HG03039 (cell line): ENCODE data around the gene TALDO1.

Source experiments
- ATAC-seq: cut with Tn5 transposase; IDR thresholded peaks from one replicate; pipeline ENCODE4 v1.9.1; 2021; ENCODE audit warnings: mild to moderate bottlenecking, moderate library complexity; ENCODE audit not compliant: unreplicated experiment

The TALDO1 gene

DNA sequence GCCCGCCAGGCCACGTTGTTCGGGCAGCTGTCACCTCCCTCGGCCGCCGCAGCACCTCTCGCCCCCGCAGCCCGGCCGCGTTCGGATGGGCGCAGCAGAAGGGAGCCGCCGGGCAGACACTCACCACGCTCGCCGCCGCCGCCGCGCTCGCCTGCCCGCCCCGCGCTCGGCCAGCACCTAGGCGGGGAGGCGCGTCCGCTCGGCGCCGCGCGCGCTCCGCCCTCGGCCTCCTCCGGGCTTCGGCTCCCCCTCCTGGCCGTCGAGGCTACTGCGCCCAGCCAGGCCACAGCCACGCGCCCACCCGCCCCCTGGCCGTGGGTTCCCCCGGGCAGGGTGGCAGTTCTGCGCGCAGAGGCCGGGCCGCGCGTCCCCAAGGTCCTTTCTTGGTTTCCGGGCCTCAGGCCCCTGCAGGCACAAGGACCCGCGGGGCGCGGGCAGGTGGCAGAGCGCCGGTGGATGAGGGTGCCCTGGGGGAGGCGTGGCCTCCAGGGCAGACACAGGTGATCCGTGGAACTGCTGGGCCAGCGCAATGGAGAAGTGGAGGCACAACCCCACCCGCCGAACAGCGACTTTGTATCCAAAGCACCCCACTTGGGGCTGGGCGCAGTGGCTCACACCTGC is 50.9 kb downstream of the TALDO1 start, which contains the start of gene SLC25A22:
Gene SLC25A22 (minus strand): TSS at position 189 of the 621 bp plus-strand sequence. CDS start 3,275 bp downstream, outside the sequence.
- peak; percentile 37 for ATAC-seq

DNA sequence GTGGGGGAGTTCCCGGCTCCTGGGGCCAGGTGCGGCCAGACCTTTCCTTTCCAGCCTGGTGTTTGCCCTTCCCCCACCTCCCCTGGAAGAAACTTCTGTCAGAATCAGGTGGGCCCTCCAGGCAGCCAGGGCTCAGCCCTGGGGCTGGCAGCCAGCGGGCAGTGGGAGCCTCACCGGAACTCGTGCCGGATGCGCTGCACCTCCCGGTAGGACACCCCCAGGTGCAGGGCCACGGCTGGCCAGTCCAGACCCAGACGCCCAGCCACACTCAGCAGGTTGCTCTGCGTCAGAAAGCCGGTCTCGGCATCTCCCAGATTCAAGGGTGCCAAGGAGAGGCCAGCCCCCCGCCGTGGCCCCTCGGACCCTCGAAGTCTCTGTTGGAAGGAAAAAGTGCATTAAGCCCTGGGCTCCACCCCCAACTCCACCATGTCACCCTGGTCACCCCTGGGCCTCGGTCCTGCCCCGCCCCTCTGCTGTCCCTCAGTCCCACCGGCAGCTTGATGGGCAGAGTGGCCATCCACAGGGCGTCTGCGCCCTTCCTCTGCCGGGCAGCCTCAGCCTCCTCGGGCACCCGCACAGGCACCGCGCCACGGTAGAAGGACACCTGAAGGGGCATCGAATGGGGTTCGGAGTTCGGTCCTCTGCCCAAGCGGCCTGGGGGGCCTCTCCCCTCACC is 52.5 kb downstream of the TALDO1 start:
- no peak for ATAC-seq

DNA sequence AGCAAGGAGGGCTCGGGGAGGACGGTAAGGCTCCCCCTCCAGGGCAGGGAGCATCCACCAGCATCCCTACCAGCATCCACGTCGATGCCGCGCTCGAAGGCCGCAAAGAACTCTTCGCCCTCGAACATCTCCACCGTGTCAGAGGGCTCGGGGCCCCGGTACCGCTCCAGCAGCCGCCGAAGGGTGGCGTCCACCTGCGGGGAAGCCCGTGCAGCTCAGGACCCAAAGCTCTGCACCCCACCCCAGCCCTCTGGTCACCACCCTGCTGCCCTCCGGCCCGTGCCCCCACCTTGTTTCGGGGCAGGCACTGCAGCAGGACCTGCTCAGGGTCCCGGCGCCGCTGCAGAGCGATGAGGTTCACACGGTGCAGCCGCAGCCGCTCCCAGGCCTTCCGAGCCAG is 53.2 kb downstream of the TALDO1 start:
- ATAC-seq: no peak

DNA sequence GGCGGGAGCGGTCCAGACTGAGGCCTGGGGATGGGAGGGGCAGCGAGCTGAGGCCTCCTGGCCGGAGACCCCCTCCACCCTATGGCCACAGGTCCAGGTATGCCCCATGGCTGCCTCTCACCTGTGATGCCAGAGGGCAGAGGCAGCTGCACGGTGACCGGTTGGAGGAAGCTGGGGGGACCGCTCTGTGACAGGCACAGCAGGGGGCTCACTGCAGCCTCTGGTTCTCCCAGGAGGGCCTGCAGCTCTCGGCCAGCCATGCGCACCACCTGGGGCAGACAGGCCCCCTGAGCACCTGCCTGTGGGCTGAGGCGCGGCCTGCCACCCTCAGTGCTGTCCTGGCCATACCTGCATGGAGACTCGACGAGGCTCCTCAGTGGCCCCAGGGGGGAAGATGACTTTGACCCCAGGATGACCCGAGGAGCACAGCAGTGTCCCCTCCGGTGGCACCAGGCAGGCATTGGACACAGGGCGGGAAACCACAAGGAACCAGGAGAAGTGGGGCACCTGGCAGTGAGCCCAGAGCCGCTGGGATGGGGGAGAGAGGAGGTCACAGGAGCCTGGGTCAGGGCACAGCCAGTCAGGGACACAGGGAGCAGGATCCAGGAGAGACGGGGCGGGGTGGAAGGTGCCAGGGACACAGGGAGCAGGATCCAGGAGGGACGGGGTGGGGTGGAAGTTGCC is 54.0 kb downstream of the TALDO1 start:
- no peak for ATAC-seq

DNA sequence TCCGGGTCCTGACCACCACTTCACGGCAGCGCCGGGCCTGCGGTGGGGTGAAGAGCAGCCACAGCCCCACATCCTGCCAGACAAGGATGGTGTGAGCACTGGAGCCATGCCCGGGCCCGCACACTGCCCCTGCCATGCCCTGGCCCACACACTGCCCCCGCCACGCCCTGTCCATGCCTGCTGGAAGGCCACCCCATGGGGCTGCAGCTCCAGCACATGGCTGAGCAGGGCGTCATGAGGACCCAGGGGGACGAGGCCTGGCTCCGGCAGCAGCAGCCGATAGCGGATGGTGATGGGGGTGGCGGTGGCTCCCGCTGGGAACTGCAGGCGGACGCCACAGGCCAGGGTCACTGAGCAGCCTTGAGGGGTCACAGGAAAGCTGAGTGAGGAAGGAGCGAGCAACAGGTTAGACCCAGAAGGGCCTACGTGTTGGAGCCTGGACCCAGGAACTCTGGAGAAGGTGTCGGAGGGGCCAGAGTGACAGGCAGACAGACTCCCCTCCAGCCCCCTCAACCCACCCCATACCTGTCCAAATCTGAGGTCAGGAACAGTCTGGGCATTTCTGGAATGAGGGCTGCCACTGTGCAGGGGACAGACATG is 54.9 kb downstream of the TALDO1 start:
- ATAC-seq: no peak

DNA sequence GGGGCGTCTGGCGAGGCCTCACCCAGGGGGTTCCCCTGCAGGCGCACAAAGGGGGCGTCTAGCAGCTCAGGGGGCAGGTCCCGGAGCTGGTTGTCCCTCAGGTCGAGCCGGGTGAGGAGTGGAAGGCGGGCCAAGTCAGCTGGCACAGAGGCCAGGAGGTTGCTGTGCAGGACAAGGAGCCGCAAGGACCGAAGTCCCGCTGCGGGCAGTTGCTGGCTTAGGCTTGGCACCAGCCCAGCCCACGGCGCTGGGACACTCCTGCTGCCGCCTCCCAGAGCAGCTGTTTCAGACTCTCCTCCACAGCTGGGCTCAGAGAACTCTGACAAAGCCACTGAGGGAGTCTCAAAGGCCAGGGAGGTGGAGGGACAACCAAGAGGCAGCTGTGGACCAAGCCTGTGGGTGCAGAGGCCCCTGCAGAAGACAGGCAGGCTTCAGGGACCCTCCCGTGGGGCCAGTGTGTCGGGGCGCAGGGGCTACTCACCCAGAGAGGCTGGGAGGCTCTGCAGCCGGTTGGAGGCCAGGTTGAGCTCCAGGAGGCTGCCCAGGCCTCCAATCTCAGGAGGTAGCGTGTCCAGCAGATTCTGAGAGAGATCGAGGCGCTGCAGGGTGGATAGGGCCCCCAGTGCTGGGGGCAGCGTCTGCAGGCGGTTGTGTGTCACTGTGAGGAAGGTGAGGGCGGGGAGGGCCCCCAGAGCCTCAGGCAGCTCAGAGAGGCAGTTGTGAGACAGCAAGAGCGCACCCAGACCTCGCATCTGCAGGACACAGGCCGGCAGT is 55.6 kb downstream of the TALDO1 start:
- no peak for ATAC-seq

- no peak for ATAC-seq
These were observed 56.1 kb downstream of the TALDO1 start for GRCh38 chr11:803467-803742.

DNA sequence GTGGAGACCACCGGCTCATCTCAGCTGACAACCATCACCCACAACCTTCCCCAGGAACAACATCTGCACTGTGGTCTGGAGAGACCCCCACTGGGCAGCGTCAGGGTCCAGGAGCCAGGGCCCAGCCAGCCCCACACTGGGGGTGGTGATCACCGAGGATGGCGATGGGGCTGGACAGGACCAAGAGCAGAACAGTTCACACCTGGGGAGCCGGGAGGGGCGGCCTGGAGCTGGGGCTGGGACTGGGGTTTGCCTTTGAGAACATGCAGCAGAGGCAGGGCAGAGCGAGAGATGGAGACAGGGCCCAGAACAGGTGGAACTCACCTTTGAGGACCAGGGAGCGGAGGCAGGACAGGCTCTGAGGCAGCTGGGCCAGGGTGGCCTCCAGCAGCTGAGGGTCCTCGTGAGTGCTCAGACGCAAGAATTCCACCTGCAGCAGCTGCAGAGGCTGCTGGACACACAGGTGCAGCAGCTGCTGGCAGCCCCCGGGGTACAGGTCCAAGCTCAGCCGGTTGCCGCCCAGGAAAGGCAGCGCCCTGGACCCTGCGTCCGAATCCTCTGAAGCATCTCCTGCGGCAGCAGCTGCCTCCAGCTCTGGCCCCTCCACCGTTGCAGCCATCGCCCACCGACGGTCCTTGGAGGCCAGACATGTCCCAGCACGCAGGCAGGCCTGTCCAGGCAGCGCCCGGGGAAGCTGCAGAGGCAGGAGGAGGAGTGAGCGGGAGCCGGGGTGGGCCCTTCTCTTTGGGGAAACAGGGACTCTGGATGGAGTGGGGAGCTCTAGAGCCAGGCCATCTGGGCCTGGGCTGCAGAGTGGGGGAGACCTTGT is 56.7 kb downstream of the TALDO1 start:
- no peak for ATAC-seq

DNA sequence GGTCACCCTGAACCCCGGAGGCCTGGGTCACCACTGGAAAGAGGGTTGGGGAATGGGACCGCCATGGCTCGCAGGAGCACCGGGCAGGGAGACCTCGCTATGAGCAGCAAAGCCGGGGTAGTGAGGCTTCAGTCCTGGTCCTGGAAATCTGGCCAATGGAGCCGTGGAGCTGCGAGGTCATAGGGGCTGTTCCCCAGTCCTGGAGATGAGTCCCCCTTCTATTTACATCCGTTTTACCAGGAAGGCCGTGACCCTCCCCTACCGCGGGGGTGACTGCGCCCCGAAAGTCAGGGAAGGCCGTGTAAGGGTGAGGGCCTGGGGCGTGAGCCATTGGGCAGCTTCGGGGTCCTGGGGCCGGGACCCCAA is 57.3 kb downstream of the TALDO1 start:
- ATAC-seq: no peak

- no peak for ATAC-seq
These were observed 61.4 kb downstream of the TALDO1 start for GRCh38 chr11:808427-809286.

- ATAC-seq: peak; percentile 58
These were observed 62.2 kb downstream of the TALDO1 start, which contains the start of gene RPLP2 for GRCh38 chr11:809287-810039. Gene RPLP2 (plus strand): TSS chr11:809967. CDS start chr11:810235, 268 bp downstream.

GRCh38 chr11:810040-810567 is 62.8 kb downstream of the TALDO1 start:
- no peak for ATAC-seq

DNA sequence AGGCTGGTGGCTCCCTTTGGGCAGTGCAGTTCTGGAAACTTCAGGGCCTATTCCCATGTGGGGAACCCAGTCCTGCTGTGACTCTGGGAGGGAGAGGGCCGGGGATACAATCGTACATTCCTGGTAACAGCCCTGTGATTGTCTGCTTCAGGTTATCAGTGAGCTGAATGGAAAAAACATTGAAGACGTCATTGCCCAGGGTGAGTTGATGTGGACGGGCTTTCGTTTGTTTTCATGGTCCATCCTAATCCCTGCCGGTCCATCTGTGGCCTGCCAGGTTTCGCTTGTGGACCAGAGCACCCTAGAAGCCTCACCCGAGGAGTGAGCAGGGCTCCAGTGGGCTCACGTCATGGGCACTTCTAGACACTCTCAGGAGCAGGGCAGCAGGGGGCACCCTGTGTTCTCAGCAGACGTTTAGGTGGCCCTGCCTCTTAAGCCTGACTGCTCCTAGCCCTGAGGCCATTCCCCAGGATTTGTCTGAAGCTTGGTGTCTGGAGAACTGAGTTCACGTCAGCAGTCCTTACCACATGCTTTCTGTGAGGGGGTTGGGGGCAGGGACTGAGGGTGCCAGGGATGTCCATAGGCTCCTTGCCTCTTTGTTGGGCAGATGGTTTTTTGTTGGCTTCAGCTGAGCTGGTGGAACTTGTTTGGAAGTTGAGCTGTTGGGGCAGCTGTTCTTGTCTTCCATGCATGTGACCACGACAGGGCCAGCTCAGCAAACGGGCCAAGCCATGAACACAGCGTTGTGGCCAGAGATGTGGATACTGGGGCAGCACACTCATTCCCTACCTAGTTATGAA is 64.4 kb downstream of the TALDO1 start:
- ATAC-seq: no peak

GRCh38 chr11:812390-812789 is 65.1 kb downstream of the TALDO1 start:
- ATAC-seq: no peak

DNA sequence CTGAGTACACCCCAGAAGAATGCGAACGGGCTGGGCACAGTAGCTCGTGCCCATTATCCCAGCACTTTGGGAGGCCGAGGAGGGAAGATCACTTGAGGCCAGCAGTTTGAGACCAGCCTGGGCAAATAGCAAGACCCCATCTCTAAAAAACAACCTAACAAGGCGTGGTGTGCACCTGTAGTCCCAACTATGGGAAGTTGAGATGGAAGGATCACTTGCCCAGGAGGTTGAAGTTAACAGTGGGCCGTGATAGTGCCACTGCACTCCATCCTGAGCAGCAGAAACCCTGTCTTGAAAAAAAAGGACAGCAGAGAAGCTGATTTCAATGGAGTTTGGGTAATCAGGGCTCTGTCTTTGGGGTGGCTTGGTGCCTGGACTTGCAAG is 65.8 kb downstream of the TALDO1 start:
- ATAC-seq: no peak

DNA sequence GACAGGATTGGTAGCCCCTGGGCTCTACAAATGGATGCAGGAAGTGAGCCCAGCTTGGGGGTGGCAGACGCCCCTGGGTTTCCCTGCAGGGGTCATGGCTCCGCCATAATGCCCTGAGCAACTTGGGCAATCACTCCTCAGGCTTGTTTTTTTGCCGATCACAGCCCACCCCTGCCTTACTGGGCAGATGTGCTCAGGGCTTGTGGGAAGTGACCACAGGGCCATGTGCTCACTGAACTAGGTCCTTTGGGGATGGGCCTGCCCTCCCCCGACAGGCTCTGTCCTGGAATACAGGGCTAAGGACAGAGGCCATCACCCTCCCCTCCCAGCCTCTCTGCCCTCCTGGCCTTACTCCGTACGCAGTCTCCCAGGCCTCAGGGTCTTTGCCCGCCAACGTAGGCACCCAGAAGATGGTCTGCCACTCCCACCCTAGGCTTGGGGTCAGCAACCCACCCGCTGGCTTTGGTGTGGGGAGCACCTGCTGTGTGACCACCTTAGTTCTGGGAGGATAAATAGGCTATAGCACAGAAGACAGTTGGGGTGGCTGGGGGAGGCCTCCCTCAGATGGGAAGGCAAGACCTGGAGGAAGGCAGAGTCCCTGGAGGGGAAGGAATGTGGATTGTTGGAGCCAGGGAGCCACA is 66.3 kb downstream of the TALDO1 start:
- ATAC-seq: no peak
